GM10266 (cell line): ENCODE results near the gene MCC.

Source experiments
- DNase-seq: peaks from one replicate; pipeline ENCODE4 v3.0.0; 2012; ENCODE audit errors: extremely low spot score
- CTCF ChIP-seq: IDR thresholded peaks from 2 replicates; pipeline ENCODE4 v1.5.1; 2012; ENCODE audit warnings: mild to moderate bottlenecking, low read depth; ENCODE audit not compliant: control insufficient read depth, insufficient read depth; ENCODE audit errors: missing control alignments

The MCC gene

GRCh38 chr5:113390224-113390623 is 98.0 kb downstream of the MCC start:
- no peak for DNase-seq
- no peak for TF ChIP-seq CTCF

GRCh38 chr5:113389116-113389515 is 99.1 kb downstream of the MCC start:
- no peak for DNase-seq
- no peak for TF ChIP-seq CTCF

GRCh38 chr5:113387844-113388243 is 100.4 kb downstream of the MCC start:
- no peak for DNase-seq
- no peak for TF ChIP-seq CTCF

DNA sequence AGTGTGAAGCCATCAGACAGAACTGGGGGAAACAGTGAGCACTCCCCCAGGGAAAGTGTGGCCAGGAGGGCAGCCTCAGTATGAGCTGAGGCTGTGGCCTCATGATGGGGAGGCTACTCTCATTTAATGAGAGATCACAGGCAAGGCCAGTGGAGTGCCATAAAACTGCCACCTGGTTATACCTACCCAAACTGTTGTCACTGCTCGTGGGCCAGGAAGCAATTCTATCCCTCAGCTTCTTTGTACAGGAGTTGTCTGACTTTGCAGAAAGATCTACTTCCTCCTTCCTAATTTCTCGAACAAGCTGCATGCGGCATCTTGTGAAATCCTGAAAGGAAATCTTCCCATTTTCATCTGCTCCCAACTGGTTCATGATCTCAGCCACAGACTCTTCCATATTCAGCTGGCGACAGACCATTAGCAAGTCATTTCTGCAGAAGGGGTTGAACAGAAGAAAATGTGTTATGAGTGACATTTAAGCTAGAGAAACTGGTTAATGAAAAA is 103.4 kb downstream of the MCC start:
- no peak for DNase-seq

DNA sequence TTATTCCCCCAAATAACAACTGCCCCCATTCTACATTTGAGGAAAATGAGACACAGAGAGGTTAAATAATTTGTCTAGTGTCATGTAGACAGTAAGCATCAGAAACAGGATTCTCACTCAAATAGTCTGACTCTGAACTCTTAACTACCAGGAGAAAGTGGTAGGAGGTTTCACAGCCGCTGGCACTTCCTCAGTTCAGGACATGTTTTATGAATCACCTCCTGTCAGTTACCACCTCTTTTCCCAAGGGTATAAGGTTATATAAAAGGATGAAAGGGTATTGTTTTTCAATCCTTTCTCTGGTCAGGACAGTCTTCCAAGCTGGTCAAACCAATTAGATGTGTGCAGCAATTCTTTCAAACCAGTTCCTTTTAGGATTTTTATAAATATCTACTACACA is 105.5 kb downstream of the MCC start:
- no peak for TF ChIP-seq CTCF
- DNase-seq: no peak

More for the DNA sequence above, 103.4 kb downstream of the MCC start:
- TF ChIP-seq CTCF: no peak

- no peak for DNase-seq
- TF ChIP-seq CTCF: no peak
Observed at GRCh38 chr5:113381791-113382190, 106.5 kb downstream of the MCC start.

- DNase-seq: no peak
Observed at GRCh38 chr5:113380807-113381326, 107.4 kb downstream of the MCC start.

More at GRCh38 chr5:113380807-113381326, 107.4 kb downstream of the MCC start:
- no peak for TF ChIP-seq CTCF
